RWPE2 (cell line): ENCODE data around the gene NR2E3.

Source experiments
- ATAC-seq: fragments of 200-7000 bp; cut with Tn5 transposase; 3 replicates; pipeline ENCODE4 v1.9.1; 2021; ENCODE audit warnings: low read depth
- DNase-seq: peaks from one replicate; pipeline ENCODE4 v3.0.0-alpha.2; 2020; ENCODE audit warnings: low spot score
- H3K27ac ChIP-seq: fragments of 450-650 bp; 2 replicates; pipeline ENCODE4 v1.5.1; 2017; ENCODE audit warnings: mild to moderate bottlenecking; ENCODE audit not compliant: poor library complexity, severe bottlenecking
- H3K27me3 ChIP-seq: fragments of 250-450 bp; sonication (Bioruptor Pico); 2 replicates; pipeline ENCODE4 v1.5.1; 2021; ENCODE audit warnings: mild to moderate bottlenecking, moderate library complexity; ENCODE audit not compliant: insufficient read depth, poor library complexity, severe bottlenecking
- H3K36me3 ChIP-seq: fragments of 250-450 bp; sonication (Bioruptor Pico); 2 replicates; pipeline ENCODE4 v1.5.1; 2020; ENCODE audit warnings: low read depth, mild to moderate bottlenecking, moderate library complexity
- H3K4me1 ChIP-seq: fragments of 250-450 bp; sonication (Bioruptor Pico); 2 replicates; pipeline ENCODE4 v1.5.1; 2021; ENCODE audit warnings: mild to moderate bottlenecking, moderate library complexity; ENCODE audit not compliant: insufficient read depth, poor library complexity, severe bottlenecking
- H3K4me3 ChIP-seq: fragments of 250-450 bp; sonication (Bioruptor Pico); 2 replicates; pipeline ENCODE4 v1.5.1; 2021; ENCODE audit warnings: mild to moderate bottlenecking, moderate library complexity; ENCODE audit not compliant: severe bottlenecking
- H3K9me3 ChIP-seq: fragments of 250-450 bp; sonication (Bioruptor Pico); 2 replicates; pipeline ENCODE4 v1.5.1; 2021; ENCODE audit warnings: mild to moderate bottlenecking, moderate library complexity; ENCODE audit not compliant: severe bottlenecking
- TF ChIP-seq, protein P1 (sequence below): fragments of 450-650 bp; IDR thresholded peaks from one replicate; pipeline ENCODE4 v1.5.1; 2017; ENCODE audit warnings: mild to moderate bottlenecking, moderate library complexity; ENCODE audit not compliant: poor library complexity, severe bottlenecking

NR2E3 gene

DNA sequence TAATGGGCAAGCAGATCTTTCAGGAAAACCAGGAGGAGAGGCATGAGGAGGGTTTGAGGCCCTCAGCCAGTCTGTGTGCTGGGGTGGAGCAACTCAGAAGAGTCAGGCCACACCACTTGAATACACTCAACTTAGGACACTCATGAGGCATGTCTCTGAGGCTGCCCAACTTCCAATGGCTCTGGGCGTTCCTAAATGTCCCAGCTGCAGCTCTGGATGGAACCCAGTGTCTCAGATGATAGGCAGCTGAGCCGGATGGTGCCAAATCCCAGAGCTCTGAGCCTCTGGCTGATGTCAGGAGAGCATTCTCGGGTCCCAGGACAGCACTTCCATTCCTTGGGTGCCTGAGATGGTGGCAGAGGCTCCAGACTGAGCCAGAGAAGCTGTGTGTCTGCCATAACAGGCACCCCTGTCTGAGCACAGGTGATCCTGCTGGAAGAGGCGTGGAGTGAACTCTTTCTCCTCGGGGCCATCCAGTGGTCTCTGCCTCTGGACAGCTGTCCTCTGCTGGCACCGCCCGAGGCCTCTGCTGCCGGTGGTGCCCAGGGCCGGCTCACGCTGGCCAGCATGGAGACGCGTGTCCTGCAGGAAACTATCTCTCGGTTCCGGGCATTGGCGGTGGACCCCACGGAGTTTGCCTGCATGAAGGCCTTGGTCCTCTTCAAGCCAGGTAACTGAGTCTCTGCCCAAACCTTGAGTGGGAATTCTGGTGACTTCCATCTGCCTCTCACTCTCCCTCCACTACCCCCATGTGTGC, 2.8 kb downstream of the NR2E3 start:
- ATAC-seq (no peak), DNase-seq (no peak)
- Histone ChIP-seq H3K36me3 (no peaks in the 10 kb centered on the region), H3K27ac (no peak overlapping the region), H3K4me3 (no peak overlapping the region), H3K9me3 (no peaks in the 10 kb centered on the region), H3K4me1 (no peaks in the 10 kb centered on the region), H3K27me3 (no peaks in the 10 kb centered on the region)
- TF ChIP-seq, protein P1, sequence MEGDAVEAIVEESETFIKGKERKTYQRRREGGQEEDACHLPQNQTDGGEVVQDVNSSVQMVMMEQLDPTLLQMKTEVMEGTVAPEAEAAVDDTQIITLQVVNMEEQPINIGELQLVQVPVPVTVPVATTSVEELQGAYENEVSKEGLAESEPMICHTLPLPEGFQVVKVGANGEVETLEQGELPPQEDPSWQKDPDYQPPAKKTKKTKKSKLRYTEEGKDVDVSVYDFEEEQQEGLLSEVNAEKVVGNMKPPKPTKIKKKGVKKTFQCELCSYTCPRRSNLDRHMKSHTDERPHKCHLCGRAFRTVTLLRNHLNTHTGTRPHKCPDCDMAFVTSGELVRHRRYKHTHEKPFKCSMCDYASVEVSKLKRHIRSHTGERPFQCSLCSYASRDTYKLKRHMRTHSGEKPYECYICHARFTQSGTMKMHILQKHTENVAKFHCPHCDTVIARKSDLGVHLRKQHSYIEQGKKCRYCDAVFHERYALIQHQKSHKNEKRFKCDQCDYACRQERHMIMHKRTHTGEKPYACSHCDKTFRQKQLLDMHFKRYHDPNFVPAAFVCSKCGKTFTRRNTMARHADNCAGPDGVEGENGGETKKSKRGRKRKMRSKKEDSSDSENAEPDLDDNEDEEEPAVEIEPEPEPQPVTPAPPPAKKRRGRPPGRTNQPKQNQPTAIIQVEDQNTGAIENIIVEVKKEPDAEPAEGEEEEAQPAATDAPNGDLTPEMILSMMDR, result no peak

DNA sequence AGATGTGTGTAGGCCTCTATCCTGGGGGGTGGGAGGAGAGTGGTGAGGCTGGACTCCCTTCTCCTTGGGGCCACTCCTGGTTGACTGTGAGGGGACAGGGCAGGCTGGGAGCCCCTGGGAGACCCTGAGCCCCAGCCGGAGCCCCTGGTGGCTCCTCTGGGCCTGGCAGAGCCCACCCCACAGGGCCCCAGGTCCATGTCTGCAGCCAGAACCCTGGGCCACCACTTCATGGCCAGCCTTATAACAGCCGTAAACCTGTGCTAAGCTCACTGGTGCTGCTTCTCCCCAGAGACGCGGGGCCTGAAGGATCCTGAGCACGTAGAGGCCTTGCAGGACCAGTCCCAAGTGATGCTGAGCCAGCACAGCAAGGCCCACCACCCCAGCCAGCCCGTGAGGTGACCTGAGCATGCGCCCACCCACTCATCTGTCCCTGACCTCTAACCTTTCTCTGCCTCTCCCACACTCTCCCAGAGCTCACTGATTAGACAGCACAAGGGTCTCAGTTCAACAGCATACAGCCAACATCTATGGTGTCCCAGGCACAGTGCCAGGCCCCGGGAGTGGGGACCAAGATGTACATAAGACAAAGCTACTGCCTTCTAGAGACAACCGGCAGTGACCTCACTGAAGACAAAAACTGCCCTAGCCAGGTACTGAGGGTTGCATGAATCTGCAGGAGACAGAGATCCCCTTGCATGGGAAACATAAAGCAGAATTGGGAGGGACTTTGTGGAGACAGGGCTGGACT, 3.5 kb downstream of the NR2E3 start:
- Histone ChIP-seq H3K27ac (no peak overlapping the region), H3K4me1 (no peaks in the 10 kb centered on the region), H3K9me3 (no peaks in the 10 kb centered on the region), H3K36me3 (no peaks in the 10 kb centered on the region), H3K27me3 (no peaks in the 10 kb centered on the region), H3K4me3 (no peak overlapping the region)
- TF ChIP-seq, protein P1, result no peak
- ATAC-seq (no peak), DNase-seq (no peak)

DNA sequence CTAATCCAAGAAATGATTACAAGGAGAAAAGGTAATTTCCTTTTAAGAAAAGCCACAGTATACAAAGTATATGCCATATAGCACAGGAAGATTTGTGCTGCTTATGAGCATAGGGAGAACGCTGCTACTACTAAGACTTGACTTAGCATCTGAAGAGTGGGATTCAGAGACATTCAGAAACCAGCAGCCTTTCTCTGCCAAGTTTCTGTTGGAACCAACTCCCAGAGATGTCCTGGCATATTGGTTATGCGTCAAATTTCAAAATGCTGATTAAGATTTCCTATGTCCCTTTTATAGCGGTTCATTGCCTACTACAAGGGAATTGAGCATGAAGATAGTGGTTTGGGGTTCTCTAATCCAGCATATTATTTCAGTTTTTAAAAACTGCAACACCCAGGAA, 4.9 kb downstream of the NR2E3 start:
- no peak overlapping the region for H3K27ac ChIP-seq
- no peaks in the 10 kb centered on the region for H3K27me3 ChIP-seq
- TF ChIP-seq, protein P1, result no peak
- H3K36me3 ChIP-seq, result no peaks in the 10 kb centered on the region
- ATAC-seq (no peak), DNase-seq (no peak)
- H3K4me3 ChIP-seq, result no peak overlapping the region
- no peaks in the 10 kb centered on the region for H3K4me1 ChIP-seq
- H3K9me3 ChIP-seq, result no peaks in the 10 kb centered on the region

DNA sequence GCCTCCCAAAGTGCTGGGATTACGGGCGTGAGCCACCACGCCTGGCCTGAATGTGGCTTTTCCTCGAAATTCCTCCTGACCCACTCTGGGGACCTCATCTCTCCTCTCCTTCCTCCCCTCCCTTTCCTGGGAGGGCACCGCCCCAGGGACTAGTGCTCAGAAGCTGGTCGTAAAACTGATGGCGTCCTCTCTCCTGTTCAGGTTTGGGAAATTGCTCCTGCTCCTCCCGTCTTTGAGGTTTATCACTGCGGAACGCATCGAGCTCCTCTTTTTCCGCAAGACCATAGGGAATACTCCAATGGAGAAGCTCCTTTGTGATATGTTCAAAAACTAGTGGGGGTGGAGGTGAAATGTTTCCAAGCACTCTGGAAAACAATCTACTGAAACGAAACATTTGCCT, 7.0 kb downstream of the NR2E3 start:
- TF ChIP-seq, protein P1, result no peak
- no peaks in the 10 kb centered on the region for H3K27me3 ChIP-seq
- H3K4me3 ChIP-seq, result no peak overlapping the region
- H3K9me3 ChIP-seq, result peaks cover 3% of the 10 kb centered on the region
- no peaks in the 10 kb centered on the region for H3K4me1 ChIP-seq
- H3K36me3 ChIP-seq, result peaks cover 4% of the 10 kb centered on the region
- ATAC-seq (no peak), DNase-seq (no peak)
- no peak overlapping the region for H3K27ac ChIP-seq

DNA sequence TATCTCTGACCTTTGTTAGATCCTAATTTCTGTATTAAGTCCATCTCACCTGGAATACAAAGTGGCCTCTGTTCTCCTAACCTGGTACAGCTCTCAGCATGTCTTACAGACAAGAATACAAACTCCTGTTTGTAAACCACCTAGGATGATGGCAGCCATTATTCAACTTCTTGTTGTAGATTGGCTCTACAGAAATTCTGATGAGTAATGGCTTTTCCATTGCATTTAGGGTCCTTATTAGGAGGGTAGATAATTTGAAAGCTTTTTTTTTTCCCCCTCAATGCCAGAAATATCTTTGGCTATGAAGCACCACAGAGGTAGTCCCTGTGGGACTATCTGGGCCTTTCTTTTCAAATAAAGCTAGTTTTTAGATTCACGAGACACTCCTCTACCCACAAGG, 9.8 kb downstream of the NR2E3 start:
- ATAC-seq (no peak), DNase-seq (no peak)
- Histone ChIP-seq H3K4me3 (no peak overlapping the region), H3K4me1 (no peaks in the 10 kb centered on the region), H3K27ac (no peak overlapping the region), H3K9me3 (peaks cover 3% of the 10 kb centered on the region), H3K27me3 (no peaks in the 10 kb centered on the region), H3K36me3 (peaks cover 21% of the 10 kb centered on the region)
- TF ChIP-seq, protein P1, result no peak
